MM.1S (cell line): ENCODE data around the gene CLPTM1L.

Experiments
- DNase-seq: peaks from one replicate; pipeline ENCODE4 v3.0.0-alpha.2; 2015
- H2AFZ ChIP-seq: fragments of 300-600 bp; sonication (generic); 2 replicates; pipeline ENCODE4 v1.6.0; 2016; ENCODE audit warnings: antibody characterized with exemption, low read length
- H3F3A ChIP-seq: fragments of 300-600 bp; sonication (generic); 2 replicates; pipeline ENCODE4 v1.6.1; 2016; ENCODE audit warnings: mild to moderate bottlenecking, antibody characterized with exemption, low read length, moderate library complexity, mixed read lengths; ENCODE audit not compliant: insufficient read depth
- H3K27ac ChIP-seq: fragments of 300-600 bp; sonication (generic); 2 replicates; pipeline ENCODE4 v1.5.1; 2016; ENCODE audit warnings: mild to moderate bottlenecking, low read length
- H3K27me3 ChIP-seq: fragments of 300-600 bp; sonication (generic); replicated peaks from 2 replicates; pipeline ENCODE4 v1.6.0; 2016; ENCODE audit warnings: low read length; ENCODE audit not compliant: insufficient read depth
- H3K36me3 ChIP-seq: fragments of 300-600 bp; sonication (generic); replicated peaks from 2 replicates; pipeline ENCODE4 v1.6.1; 2016; ENCODE audit warnings: mild to moderate bottlenecking, low read length, mixed read lengths; ENCODE audit not compliant: insufficient read depth
- H3K4me1 ChIP-seq: fragments of 300-600 bp; sonication (generic); 2 replicates; pipeline ENCODE4 v1.6.1; 2016; ENCODE audit warnings: low read length, mixed read lengths
- H3K4me2 ChIP-seq: fragments of 300-600 bp; sonication (generic); 2 replicates; pipeline ENCODE4 v1.6.0; 2016; ENCODE audit warnings: low read depth, low read length
- H3K4me3 ChIP-seq: fragments of 300-600 bp; sonication (generic); 2 replicates; pipeline ENCODE4 v1.5.1; 2016; ENCODE audit warnings: low read length, mixed read lengths
- H3K79me2 ChIP-seq: fragments of 300-600 bp; sonication (generic); 2 replicates; pipeline ENCODE4 v1.6.1; 2016; ENCODE audit warnings: mixed run types, low read length, mixed read lengths
- H3K9ac ChIP-seq: fragments of 300-600 bp; sonication (generic); 2 replicates; pipeline ENCODE4 v1.6.1; 2016; ENCODE audit warnings: low read length, mixed read lengths
- H3K9me2 ChIP-seq: fragments of 300-600 bp; sonication (generic); replicated peaks from 2 replicates; pipeline ENCODE4 v1.6.1; 2016; ENCODE audit warnings: mild to moderate bottlenecking, low read length, mixed read lengths; ENCODE audit not compliant: insufficient read depth
- H3K9me3 ChIP-seq: fragments of 300-600 bp; sonication (generic); replicated peaks from 2 replicates; pipeline ENCODE4 v1.6.1; 2016; ENCODE audit warnings: mild to moderate bottlenecking, low read length, mixed read lengths; ENCODE audit not compliant: insufficient read depth
- H4K20me1 ChIP-seq: fragments of 300-600 bp; sonication (generic); 2 replicates; pipeline ENCODE4 v1.6.1; 2016; ENCODE audit warnings: mild to moderate bottlenecking, low read length, moderate library complexity, mixed read lengths; ENCODE audit not compliant: insufficient read depth
- EZH2 ChIP-seq: fragments of 300-600 bp; sonication (generic); optimal IDR thresholded peaks from 2 replicates; pipeline ENCODE3; 2017; ENCODE audit warnings: low read depth, mild to moderate bottlenecking, antibody characterized with exemption, low read length, mixed read lengths
- EZH2phosphoT487 ChIP-seq: fragments of 300-600 bp; sonication (generic); IDR thresholded peaks from 2 replicates; pipeline ENCODE4 v1.6.1; 2018; ENCODE audit warnings: antibody characterized with exemption, low read length
- TF ChIP-seq, protein P1 (sequence below): fragments of 300-600 bp; sonication (generic); IDR thresholded peaks from 2 replicates; pipeline ENCODE4 v1.5.1; 2016; ENCODE audit warnings: antibody characterized with exemption, low read length, mixed read lengths

Gene CLPTM1L

GRCh38 chr5:1387876-1388275 is 43.0 kb upstream of the CLPTM1L start:
- Histone ChIP-seq H3K4me2 (no peak overlapping the region), H3K27ac (no peak overlapping the region), H3F3A (peaks cover 8% of the 10 kb centered on the region), H2AFZ (no peak overlapping the region), H3K36me3 (no peaks in the 10 kb centered on the region), H3K27me3 (peaks cover 47% of the 10 kb centered on the region), H3K79me2 (no peaks in the 10 kb centered on the region), H4K20me1 (no peaks in the 10 kb centered on the region), H3K9ac (no peak overlapping the region), H3K4me3 (no peak overlapping the region), H3K9me2 (no peaks in the 10 kb centered on the region), H3K9me3 (no peaks in the 10 kb centered on the region), H3K4me1 (peaks cover 11% of the 10 kb centered on the region)
- TF ChIP-seq, protein P1, sequence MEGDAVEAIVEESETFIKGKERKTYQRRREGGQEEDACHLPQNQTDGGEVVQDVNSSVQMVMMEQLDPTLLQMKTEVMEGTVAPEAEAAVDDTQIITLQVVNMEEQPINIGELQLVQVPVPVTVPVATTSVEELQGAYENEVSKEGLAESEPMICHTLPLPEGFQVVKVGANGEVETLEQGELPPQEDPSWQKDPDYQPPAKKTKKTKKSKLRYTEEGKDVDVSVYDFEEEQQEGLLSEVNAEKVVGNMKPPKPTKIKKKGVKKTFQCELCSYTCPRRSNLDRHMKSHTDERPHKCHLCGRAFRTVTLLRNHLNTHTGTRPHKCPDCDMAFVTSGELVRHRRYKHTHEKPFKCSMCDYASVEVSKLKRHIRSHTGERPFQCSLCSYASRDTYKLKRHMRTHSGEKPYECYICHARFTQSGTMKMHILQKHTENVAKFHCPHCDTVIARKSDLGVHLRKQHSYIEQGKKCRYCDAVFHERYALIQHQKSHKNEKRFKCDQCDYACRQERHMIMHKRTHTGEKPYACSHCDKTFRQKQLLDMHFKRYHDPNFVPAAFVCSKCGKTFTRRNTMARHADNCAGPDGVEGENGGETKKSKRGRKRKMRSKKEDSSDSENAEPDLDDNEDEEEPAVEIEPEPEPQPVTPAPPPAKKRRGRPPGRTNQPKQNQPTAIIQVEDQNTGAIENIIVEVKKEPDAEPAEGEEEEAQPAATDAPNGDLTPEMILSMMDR: no peak
- TF ChIP-seq EZH2phosphoT487 (no peak), EZH2 (no peak)
- DNase-seq: no peak

DNA sequence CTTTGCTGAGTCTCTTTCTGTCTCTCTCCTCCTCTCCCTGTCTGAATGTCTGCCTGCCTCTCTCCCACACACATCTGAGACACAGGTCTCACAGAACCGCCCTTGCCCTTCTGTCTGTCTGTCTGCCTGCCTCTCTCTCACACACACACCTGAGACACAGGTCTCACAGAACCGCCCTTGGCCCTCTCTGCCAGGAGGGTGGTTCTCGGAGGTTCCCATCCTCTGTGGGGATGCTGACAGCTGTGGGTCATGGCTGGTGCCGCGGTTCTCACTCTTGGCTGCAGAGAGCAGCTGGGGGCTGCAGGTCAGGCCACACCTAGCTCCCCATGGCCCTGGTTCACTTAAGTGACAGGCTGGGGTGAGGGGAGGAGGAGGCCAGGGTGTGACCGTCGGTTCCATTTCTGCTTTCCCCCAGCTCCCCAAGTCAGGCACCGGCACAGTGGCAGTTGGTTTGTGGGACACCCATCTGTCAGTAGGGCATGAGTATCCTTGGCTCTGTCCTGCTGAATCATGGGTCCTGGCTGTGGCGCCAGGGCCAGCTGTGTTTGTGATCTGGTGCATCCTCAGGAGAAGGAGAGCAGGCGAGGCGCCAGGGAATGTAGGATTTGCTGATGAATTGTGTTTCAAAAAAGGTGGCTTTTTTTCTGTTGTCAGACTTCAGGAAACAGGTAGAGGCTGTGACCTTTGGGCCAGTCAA is 42.3 kb upstream of the CLPTM1L start:
- Histone ChIP-seq H3K4me3 (no peak overlapping the region), H3K4me2 (peak overlapping the region; percentile 98; the same call in 1 of the 2 replicates), H3K9me2 (no peaks in the 10 kb centered on the region), H2AFZ (no peak overlapping the region; the same call in 1 of the 2 replicates), H3K79me2 (no peaks in the 10 kb centered on the region), H3K9me3 (no peaks in the 10 kb centered on the region), H3K27ac (no peak overlapping the region), H4K20me1 (no peaks in the 10 kb centered on the region), H3K4me1 (peaks cover 11% of the 10 kb centered on the region), H3K27me3 (peaks cover 44% of the 10 kb centered on the region), H3K9ac (peak overlapping the region; percentile 68; the same call in 1 of the 2 replicates), H3F3A (peaks cover 8% of the 10 kb centered on the region), H3K36me3 (no peaks in the 10 kb centered on the region)
- DNase-seq: no peak
- TF ChIP-seq, protein P1: no peak
- TF ChIP-seq EZH2phosphoT487: no peak
- no peak for TF ChIP-seq EZH2

DNA sequence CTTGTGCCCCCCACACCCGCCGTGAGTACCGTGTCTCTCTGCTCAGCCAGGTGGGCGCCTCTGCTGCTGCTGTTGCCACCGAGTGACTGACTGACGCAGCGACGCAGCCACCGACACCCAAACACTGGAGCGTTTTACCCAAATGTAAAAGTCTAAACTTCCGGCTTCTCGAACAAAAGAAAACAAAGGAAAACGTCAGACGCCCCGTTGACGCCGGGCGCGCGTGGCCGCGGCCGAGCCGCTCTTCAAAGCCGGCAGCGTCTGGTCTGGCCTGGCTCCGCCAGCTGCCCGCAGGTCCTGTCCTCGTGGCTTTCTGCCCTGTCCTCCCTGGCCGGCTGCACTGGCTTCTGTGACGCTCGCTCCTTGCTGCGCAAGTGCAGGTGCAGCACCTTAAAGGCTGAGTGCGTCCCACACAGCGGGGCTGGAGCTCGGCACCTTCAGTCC is 41.4 kb upstream of the CLPTM1L start:
- H3K9ac ChIP-seq: peak overlapping the region; percentile 68
- peak overlapping the region; percentile 65 for H3K4me3 ChIP-seq
- H3K4me2 ChIP-seq: peak overlapping the region; percentile 98
- H2AFZ ChIP-seq: peak overlapping the region; percentile 61
- DNase-seq: peak; percentile 72
- no peaks in the 10 kb centered on the region for H4K20me1 ChIP-seq
- H3K27ac ChIP-seq: peak overlapping the region; percentile 53; the same call in 1 of the 2 replicates
- H3K4me1 ChIP-seq: peaks cover 11% of the 10 kb centered on the region
- H3F3A ChIP-seq: peaks cover 8% of the 10 kb centered on the region
- H3K36me3 ChIP-seq: no peaks in the 10 kb centered on the region
- H3K9me2 ChIP-seq: no peaks in the 10 kb centered on the region
- TF ChIP-seq EZH2phosphoT487: no peak
- TF ChIP-seq, protein P1: no peak
- no peak for TF ChIP-seq EZH2
- no peaks in the 10 kb centered on the region for H3K79me2 ChIP-seq
- peaks cover 35% of the 10 kb centered on the region for H3K27me3 ChIP-seq
- no peaks in the 10 kb centered on the region for H3K9me3 ChIP-seq
